Activated B cell treated with CpG ODN at 0.5 μM for 24 hours (primary cell): ENCODE measurements around the gene MAP4K1. TPM values are rescaled to one million over a fixed set of nuclear protein-coding genes. Genes with fewer than 3 reads are reported as not detected.

Source experiments
- ATAC-seq: fragments of 200-7000 bp; cut with Tn5 transposase; one replicate; pipeline ENCODE4 v1.10.0; 2021; ENCODE audit warnings: low read depth, mild to moderate bottlenecking, moderate library complexity
- CTCF ChIA-PET: fragments of 350-600 bp; sonication (Branson Sonifier 250); formaldehyde crosslinking; loops from one replicate; lab custom pipeline; 2021; ENCODE audit warnings: antibody characterized with exemption; lab: Charles Lee
- POLR2A ChIA-PET: fragments of 350-600 bp; sonication (Branson Sonifier 250); formaldehyde crosslinking; loops from one replicate; lab custom pipeline; 2021; ENCODE audit warnings: antibody characterized with exemption; lab: Charles Lee
- DNase-seq: peaks from one replicate; pipeline ENCODE4 v3.0.0; 2022
- H3K27ac Mint-ChIP-seq: one replicate; pipeline ENCODE4 v1.8.0; 2020; ENCODE audit warnings: mixed read lengths
- H3K27me3 Mint-ChIP-seq: one replicate; pipeline ENCODE4 v1.8.0; 2021; ENCODE audit warnings: mixed read lengths
- H3K36me3 Mint-ChIP-seq: one replicate; pipeline ENCODE4 v1.8.0; 2021; ENCODE audit warnings: low read depth, mixed read lengths
- H3K4me1 Mint-ChIP-seq: one replicate; pipeline ENCODE4 v1.8.0; 2021; ENCODE audit warnings: mixed read lengths
- H3K4me3 Mint-ChIP-seq: one replicate; pipeline ENCODE4 v1.8.0; 2020; ENCODE audit warnings: mild to moderate bottlenecking, mixed read lengths
- H3K9me3 Mint-ChIP-seq: one replicate; pipeline ENCODE4 v1.8.0; 2020; ENCODE audit warnings: mixed read lengths
- intact Hi-C: fragments of 100-400 bp; cut with micrococcal nuclease; formaldehyde crosslinking; loops from one replicate; pipeline ENCODE4 v1.15.1; 2024
- total RNA-seq: library from RNA; stranded (reverse); gene quantifications from 2 replicates; pipeline ENCODE4 v1.2.3, GENCODE V29; 2022
- TF ChIP-seq, protein P1 (sequence below): fragments of 200-600 bp; IDR thresholded peaks from one replicate; pipeline ENCODE4 v1.8.0; 2022; ENCODE audit warnings: antibody characterized with exemption, mild to moderate bottlenecking

The MAP4K1 gene
- total RNA-seq, 1 donor from 2014 or later: 379 TPM

DNA sequence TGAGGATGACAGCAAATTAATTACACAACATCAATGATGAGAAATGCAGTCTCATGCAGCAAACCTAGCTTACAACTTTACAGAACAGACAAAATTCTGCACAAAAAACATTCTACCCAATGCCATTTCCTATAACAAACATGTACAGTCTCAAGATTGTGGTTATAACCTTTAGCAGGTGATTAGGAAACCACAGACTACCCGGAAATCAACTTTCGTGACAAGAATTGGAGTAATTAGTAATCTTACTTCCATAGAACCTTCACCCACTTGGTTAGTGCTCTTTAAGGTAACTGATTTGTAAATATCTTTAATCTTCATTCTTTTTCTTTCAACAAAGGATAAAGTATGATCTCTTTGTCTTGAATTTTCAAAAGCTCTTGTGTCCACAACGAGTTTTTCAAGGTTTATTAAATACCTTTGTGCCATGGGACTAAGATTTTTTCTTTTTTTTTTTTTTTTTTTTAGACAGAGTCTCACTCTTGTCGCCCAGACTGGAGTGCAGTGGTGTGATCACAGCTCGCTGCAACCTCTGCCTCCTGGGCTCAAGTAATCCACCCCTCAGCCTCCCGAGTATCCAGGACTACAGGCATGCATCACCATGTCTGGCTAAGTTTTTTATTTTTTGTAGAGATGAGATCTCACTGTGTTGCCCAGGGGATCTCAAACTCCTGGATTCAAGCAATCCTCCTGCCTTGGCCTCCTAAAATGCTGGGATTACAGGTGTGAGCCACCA, 78.8 kb downstream of the MAP4K1 start:
- POLR2A ChIA-PET: interaction anchor here (0.6 kb wide), 2 partner anchors 107 to 114 kb away, joined by 3 to 4 read pairs; no protein-coding TSS in a partner anchor
- intact Hi-C loops: no loop called here

GRCh38 chr19:38538386-38538785, 79.4 kb downstream of the MAP4K1 start:
- intact Hi-C loops: no loop called here
- Mint-ChIP-seq H3K27ac (no peak overlapping the region), H3K36me3 (peaks cover 4% of the 10 kb centered on the region), H3K4me3 (no peak overlapping the region), H3K4me1 (peaks cover 7% of the 10 kb centered on the region), H3K9me3 (peaks cover 9% of the 10 kb centered on the region), H3K27me3 (peaks cover 15% of the 10 kb centered on the region)
- no peak for ATAC-seq
- no peak for DNase-seq
- TF ChIP-seq, protein P1, sequence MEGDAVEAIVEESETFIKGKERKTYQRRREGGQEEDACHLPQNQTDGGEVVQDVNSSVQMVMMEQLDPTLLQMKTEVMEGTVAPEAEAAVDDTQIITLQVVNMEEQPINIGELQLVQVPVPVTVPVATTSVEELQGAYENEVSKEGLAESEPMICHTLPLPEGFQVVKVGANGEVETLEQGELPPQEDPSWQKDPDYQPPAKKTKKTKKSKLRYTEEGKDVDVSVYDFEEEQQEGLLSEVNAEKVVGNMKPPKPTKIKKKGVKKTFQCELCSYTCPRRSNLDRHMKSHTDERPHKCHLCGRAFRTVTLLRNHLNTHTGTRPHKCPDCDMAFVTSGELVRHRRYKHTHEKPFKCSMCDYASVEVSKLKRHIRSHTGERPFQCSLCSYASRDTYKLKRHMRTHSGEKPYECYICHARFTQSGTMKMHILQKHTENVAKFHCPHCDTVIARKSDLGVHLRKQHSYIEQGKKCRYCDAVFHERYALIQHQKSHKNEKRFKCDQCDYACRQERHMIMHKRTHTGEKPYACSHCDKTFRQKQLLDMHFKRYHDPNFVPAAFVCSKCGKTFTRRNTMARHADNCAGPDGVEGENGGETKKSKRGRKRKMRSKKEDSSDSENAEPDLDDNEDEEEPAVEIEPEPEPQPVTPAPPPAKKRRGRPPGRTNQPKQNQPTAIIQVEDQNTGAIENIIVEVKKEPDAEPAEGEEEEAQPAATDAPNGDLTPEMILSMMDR: no peak
- CTCF ChIA-PET: no interaction called here
- POLR2A ChIA-PET: interaction anchor here (0.6 kb wide), 1 partner anchor 114 kb away, joined by 4 read pairs; no protein-coding TSS in a partner anchor

More for the DNA sequence above, 78.8 kb downstream of the MAP4K1 start:
- Mint-ChIP-seq H3K4me1 (peaks cover 9% of the 10 kb centered on the region), H3K27ac (no peak overlapping the region), H3K27me3 (peaks cover 15% of the 10 kb centered on the region), H3K4me3 (no peak overlapping the region), H3K9me3 (peaks cover 9% of the 10 kb centered on the region), H3K36me3 (peaks cover 4% of the 10 kb centered on the region)
- DNase-seq (no peak), ATAC-seq (no peak)
- TF ChIP-seq, protein P1: no peak
- CTCF ChIA-PET: no interaction called here

Other genes with a start within 250 kb of the MAP4K1 start
- 134 and 138 TPM in 2 replicates for gene PSMD8, start 243.4 kb downstream of the MAP4K1 start, total RNA-seq
- gene GGN, start 229.9 kb downstream of the MAP4K1 start, total RNA-seq: 0.22 and 1.2 TPM in 2 replicates
- gene SPRED3, start 229.3 kb downstream of the MAP4K1 start, total RNA-seq: 0.44 and 2.4 TPM in 2 replicates
- 38.3 and 40.0 TPM in 2 replicates for gene FAM98C, start 214.9 kb downstream of the MAP4K1 start, total RNA-seq
- gene RASGRP4, start 191.7 kb downstream of the MAP4K1 start, total RNA-seq: 3.2 and 3.6 TPM in 2 replicates
- gene RYR1, start 184.3 kb downstream of the MAP4K1 start, total RNA-seq: 4.1 and 5.1 TPM in 2 replicates
- gene EIF3K, start 1.2 kb upstream of the MAP4K1 start, total RNA-seq: 344 and 385 TPM in 2 replicates
- gene ACTN4, start 29.7 kb upstream of the MAP4K1 start, total RNA-seq: 197 and 198 TPM in 2 replicates
- 12.4 and 14.9 TPM in 2 replicates for gene CAPN12, start 126.5 kb upstream of the MAP4K1 start, total RNA-seq
- gene LGALS7, start 155.6 kb upstream of the MAP4K1 start, total RNA-seq: not detected in 2 replicates
- not detected in 2 replicates for gene LGALS7B, start 171.2 kb upstream of the MAP4K1 start, total RNA-seq
- 2.7 and 4.5 TPM in 2 replicates for gene LGALS4, start 195.0 kb upstream of the MAP4K1 start, total RNA-seq
- 152 and 164 TPM in 2 replicates for gene ECH1, start 213.8 kb upstream of the MAP4K1 start, total RNA-seq
- gene HNRNPL, start 232.0 kb upstream of the MAP4K1 start, total RNA-seq: 528 and 546 TPM in 2 replicates